NCI-H146 (cell line): ENCODE data around the gene CAPN10.

Experiments
- DNase-seq: peaks from one replicate; lab custom pipeline; 2025; lab: John Stamatoyannopoulos, UW

Gene CAPN10

GRCh38 chr2:240589375-240589774 is 2.8 kb downstream of the CAPN10 start:
- DNase-seq, result no peak

GRCh38 chr2:240589850-240590525 is 3.5 kb downstream of the CAPN10 start:
- no peak for DNase-seq

- DNase-seq, result no peak
These were observed 4.2 kb downstream of the CAPN10 start for GRCh38 chr2:240590681-240591111.

- no peak for DNase-seq
These were observed 4.7 kb downstream of the CAPN10 start for GRCh38 chr2:240591226-240591625.

- DNase-seq, result no peak
These were observed 5.2 kb downstream of the CAPN10 start for GRCh38 chr2:240591784-240592183.

- no peak for DNase-seq
These were observed 6.6 kb downstream of the CAPN10 start for GRCh38 chr2:240593026-240593702.

GRCh38 chr2:240593703-240594451 is 7.3 kb downstream of the CAPN10 start:
- DNase-seq, result no peak

GRCh38 chr2:240594511-240595380 is 8.2 kb downstream of the CAPN10 start:
- no peak for DNase-seq

- DNase-seq, result no peak
These were observed 9.0 kb downstream of the CAPN10 start for GRCh38 chr2:240595381-240596079.

GRCh38 chr2:240596080-240596460 is 9.5 kb downstream of the CAPN10 start:
- no peak for DNase-seq

GRCh38 chr2:240596491-240596931 is 10.0 kb downstream of the CAPN10 start:
- no peak for DNase-seq

GRCh38 chr2:240597054-240597418 is 10.5 kb downstream of the CAPN10 start:
- DNase-seq, result no peak

GRCh38 chr2:240597419-240598181 is 11.1 kb downstream of the CAPN10 start:
- DNase-seq, result no peak

- DNase-seq, result no peak
These were observed 11.9 kb downstream of the CAPN10 start for GRCh38 chr2:240598311-240598911.

- DNase-seq, result no peak
These were observed 12.6 kb downstream of the CAPN10 start for GRCh38 chr2:240599141-240599583.

GRCh38 chr2:240600451-240600961 is 14.0 kb downstream of the CAPN10 start:
- no peak for DNase-seq

GRCh38 chr2:240601061-240601830 is 14.7 kb downstream of the CAPN10 start:
- no peak for DNase-seq

- DNase-seq, result no peak
These were observed 15.3 kb downstream of the CAPN10 start for GRCh38 chr2:240601831-240602160.
